A673 (cell line): ENCODE data around the gene PRKAR2A.

Source experiments
- CTCF ChIP-seq: fragments of 300-800, 200-600 bp; sonication (generic); conservative IDR thresholded peaks from 2 replicates; pipeline ENCODE4 v1.5.1; 2017; ENCODE audit warnings: low read depth, mild to moderate bottlenecking, antibody characterized with exemption, low read length, moderate library complexity, mixed read lengths
- EZH2 ChIP-seq: fragments of 200-600 bp; sonication (generic); IDR thresholded peaks from 2 replicates; pipeline ENCODE4 v1.6.1; 2017; ENCODE audit warnings: borderline replicate concordance, low read depth, mild to moderate bottlenecking, mixed read lengths, antibody characterized with exemption, low read length; ENCODE audit not compliant: poor library complexity, severe bottlenecking

- TF ChIP-seq EZH2 (no peak), CTCF (no peak)
These were observed 26.9 kb downstream of the PRKAR2A start for GRCh38 chr3:48820612-48821324.
